Karpas-422 (cell line): Measurements from ENCODE around the gene PGBD1. TPM values are rescaled to one million over a fixed set of nuclear protein-coding genes. Genes with fewer than 3 reads are reported as not detected.

Experiments used
- DNase-seq: peaks from one replicate; pipeline ENCODE4 v3.0.0-alpha.2; 2015
- H2AFZ ChIP-seq: fragments of 200-600 bp; sonication (generic); 2 replicates; pipeline ENCODE4 v1.6.1; 2014; ENCODE audit warnings: antibody characterized with exemption, low read length, mixed read lengths
- H3K27ac ChIP-seq: fragments of 200-600 bp; sonication (generic); 2 replicates; pipeline ENCODE4 v1.5.1; 2014; ENCODE audit warnings: mild to moderate bottlenecking, low read length, moderate library complexity
- H3K27me3 ChIP-seq: fragments of 200-600 bp; sonication (generic); 2 replicates; pipeline ENCODE4 v1.6.1; 2014; ENCODE audit warnings: low read length, mixed read lengths
- H3K36me3 ChIP-seq: fragments of 200-600 bp; sonication (generic); 2 replicates; pipeline ENCODE4 v1.6.1; 2014; ENCODE audit warnings: low read length, mixed read lengths; ENCODE audit not compliant: insufficient read depth
- H3K4me1 ChIP-seq: fragments of 200-600 bp; sonication (generic); 2 replicates; pipeline ENCODE4 v1.6.1; 2014; ENCODE audit warnings: mild to moderate bottlenecking, low read length, mixed read lengths
- H3K4me2 ChIP-seq: fragments of 200-600 bp; sonication (generic); 2 replicates; pipeline ENCODE4 v1.6.1; 2014; ENCODE audit warnings: low read length, low read depth, mild to moderate bottlenecking; ENCODE audit not compliant: poor library complexity, severe bottlenecking
- H3K4me3 ChIP-seq: fragments of 200-600 bp; sonication (generic); 2 replicates; pipeline ENCODE4 v1.5.1; 2014; ENCODE audit warnings: mild to moderate bottlenecking, antibody characterized with exemption, low read length, mixed read lengths
- H3K79me2 ChIP-seq: fragments of 200-600 bp; sonication (generic); 2 replicates; pipeline ENCODE4 v1.6.1; 2014; ENCODE audit warnings: mild to moderate bottlenecking, low read length, mixed read lengths
- H3K9ac ChIP-seq: fragments of 200-600 bp; sonication (generic); 2 replicates; pipeline ENCODE4 v1.6.0; 2014; ENCODE audit warnings: low read length
- H3K9me2 ChIP-seq: fragments of 200-600 bp; sonication (generic), shearing (Covaris generic); replicated peaks from 2 replicates; pipeline ENCODE4 v1.6.0; 2014; ENCODE audit warnings: mild to moderate bottlenecking, low read length, moderate library complexity; ENCODE audit not compliant: insufficient read depth
- H3K9me3 ChIP-seq: fragments of 300-700, 200-600 bp; sonication (generic); 2 replicates; pipeline ENCODE4 v1.6.1; 2014; ENCODE audit warnings: low read length, mixed read lengths
- H4K20me1 ChIP-seq: fragments of 200-600 bp; sonication (generic); 2 replicates; pipeline ENCODE4 v1.6.1; 2014; ENCODE audit warnings: mild to moderate bottlenecking, antibody characterized with exemption, low read length, low read depth; ENCODE audit not compliant: insufficient read depth
- small RNA-seq: library from RNA; depleted of rRNA; stranded (forward); fragments of <200 nt; gene quantifications from one replicate; pipeline ENCODE3, GENCODE V24; 2014
- total RNA-seq: library from RNA; depleted of rRNA; stranded (reverse); fragments of >200 nt; shearing (Covaris generic); gene quantifications from 2 replicates; pipeline ENCODE4 v1.2.3, GENCODE V29; 2014; ENCODE audit warnings: low replicate concordance; rRNA removed

PGBD1 gene
- total RNA-seq, 1 experiment from 2014 or later: 8.2 TPM

DNA sequence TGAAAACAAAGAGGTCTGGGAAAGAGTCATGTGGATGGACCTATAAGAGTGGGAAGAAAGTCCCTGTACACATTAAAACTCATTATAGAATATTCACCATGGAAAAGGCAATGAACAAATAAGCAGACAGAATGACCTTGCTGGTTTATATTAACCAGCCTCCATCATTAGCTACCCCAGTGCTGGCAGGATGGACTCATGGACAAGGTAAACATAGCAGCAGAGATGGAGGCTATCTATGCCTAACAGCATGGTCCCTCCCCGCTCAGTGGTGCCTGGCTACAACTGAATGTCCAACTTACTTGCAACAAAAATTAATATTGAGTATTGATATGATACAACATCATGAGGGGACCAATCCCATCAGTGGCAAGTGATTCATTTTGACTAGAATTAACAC, 63.8 kb downstream of the PGBD1 start:
- Histone ChIP-seq H3K9me2 (no peaks in the 10 kb centered on the region), H3K4me3 (no peak overlapping the region), H3K9ac (no peak overlapping the region), H3K4me1 (peaks cover 4% of the 10 kb centered on the region), H3K79me2 (peaks cover 4% of the 10 kb centered on the region), H3K4me2 (no peak overlapping the region), H3K27ac (no peak overlapping the region), H3K36me3 (no peaks in the 10 kb centered on the region), H4K20me1 (no peaks in the 10 kb centered on the region), H3K9me3 (no peaks in the 10 kb centered on the region), H2AFZ (no peak overlapping the region), H3K27me3 (no peaks in the 10 kb centered on the region)
- DNase-seq: no peak

- Histone ChIP-seq H4K20me1 (no peaks in the 10 kb centered on the region), H3K4me1 (peaks cover 18% of the 10 kb centered on the region), H3K9me2 (no peaks in the 10 kb centered on the region), H3K4me2 (no peak overlapping the region), H3K27me3 (no peaks in the 10 kb centered on the region), H3K4me3 (no peak overlapping the region), H3K9ac (no peak overlapping the region), H3K27ac (no peak overlapping the region), H3K9me3 (no peaks in the 10 kb centered on the region), H3K36me3 (no peaks in the 10 kb centered on the region), H2AFZ (no peak overlapping the region), H3K79me2 (peaks cover 23% of the 10 kb centered on the region)
- DNase-seq: no peak
Measured at GRCh38 chr6:28347119-28347518, 65.7 kb downstream of the PGBD1 start.

DNA sequence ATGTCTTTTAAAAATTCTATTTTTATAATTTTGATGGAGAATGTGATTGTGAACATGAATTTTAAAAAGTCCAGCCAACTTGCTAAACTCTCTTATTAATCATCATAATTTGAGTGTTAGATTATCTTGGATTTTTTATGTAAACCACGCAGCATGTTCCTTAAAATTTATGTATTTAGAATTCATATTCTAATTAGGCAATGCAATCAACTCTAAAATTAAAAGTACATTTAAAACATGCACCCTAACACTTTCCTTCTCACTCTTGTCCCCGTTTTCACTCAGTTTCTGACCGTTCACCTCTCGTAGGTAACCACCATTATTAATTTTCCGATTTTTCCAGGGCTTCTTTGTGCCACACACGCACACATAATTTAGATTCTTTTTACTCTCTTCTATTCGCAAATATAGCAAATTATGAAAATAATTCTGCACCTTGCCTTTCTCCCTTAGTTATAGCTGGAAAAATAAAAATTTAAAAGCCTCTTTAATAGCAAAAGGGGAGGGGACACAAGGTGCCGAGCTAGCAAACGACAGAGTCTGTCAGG, 68.0 kb downstream of the PGBD1 start:
- DNase-seq: no peak
- Histone ChIP-seq H3K4me1 (peaks cover 18% of the 10 kb centered on the region), H3K4me2 (peak overlapping the region; percentile 98), H3K9ac (peak overlapping the region; percentile 81), H4K20me1 (no peaks in the 10 kb centered on the region), H3K4me3 (peak overlapping the region; percentile 85), H3K9me2 (no peaks in the 10 kb centered on the region), H3K79me2 (peaks cover 39% of the 10 kb centered on the region), H3K36me3 (no peaks in the 10 kb centered on the region), H3K9me3 (no peaks in the 10 kb centered on the region), H3K27me3 (no peaks in the 10 kb centered on the region), H3K27ac (no peak overlapping the region; the same call in 1 of the 2 replicates), H2AFZ (peak overlapping the region; percentile 98)

DNA sequence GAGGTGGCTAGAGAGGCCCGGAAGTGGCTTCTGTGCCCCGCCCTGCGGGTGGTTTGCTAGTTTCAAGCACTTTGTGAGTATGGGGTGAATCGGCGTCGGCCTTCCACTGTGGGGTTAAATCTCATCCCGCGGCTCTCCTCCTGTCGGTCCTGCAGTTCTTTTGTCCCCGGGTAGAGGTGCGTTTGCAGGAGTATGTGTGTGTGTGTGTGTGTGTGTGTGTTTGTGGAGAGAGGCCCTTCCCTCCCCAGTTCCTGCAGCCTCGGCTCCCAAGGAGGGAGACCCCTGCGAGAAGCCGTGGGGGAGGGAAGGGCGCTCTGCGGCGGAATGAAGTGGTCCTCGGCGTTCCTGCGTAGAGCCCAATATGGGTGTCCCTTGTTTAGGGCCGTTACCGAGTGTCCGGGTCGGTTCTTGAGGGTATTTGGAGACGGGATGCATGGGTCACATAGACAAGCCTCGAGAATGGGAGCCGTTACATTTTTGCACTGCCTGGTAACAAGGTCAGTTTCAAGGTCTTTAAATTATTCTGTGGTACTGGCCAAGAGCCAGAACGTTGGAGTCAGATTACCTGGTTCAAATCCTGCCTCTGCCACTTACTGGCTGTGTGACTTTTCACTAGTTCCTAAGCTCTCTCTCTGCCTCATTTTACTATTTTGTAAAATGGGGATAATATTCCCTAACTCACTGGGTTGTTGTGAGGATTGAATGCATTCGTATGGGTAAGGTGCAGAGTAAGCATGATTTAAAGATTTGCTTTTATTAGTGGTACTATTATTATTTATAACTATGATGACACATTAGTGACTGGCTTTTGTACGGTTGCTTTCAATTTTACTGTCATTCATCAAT, 68.7 kb downstream of the PGBD1 start, which contains the start of gene ZKSCAN3:
TSS of gene ZKSCAN3 (plus strand) at position 56 of the 846 bp plus-strand sequence. CDS start 9,640 bp downstream, outside the sequence.
- Histone ChIP-seq H3K9me2 (no peaks in the 10 kb centered on the region), H3K36me3 (no peaks in the 10 kb centered on the region), H3K4me1 (peaks cover 21% of the 10 kb centered on the region), H3K9ac (peak within 1 kb of the TSS; percentile 81), H3K27me3 (no peaks in the 10 kb centered on the region), H2AFZ (peak within 1 kb of the TSS; percentile 98), H3K4me2 (peak within 1 kb of the TSS; percentile 98), H3K4me3 (peak within 1 kb of the TSS; percentile 85), H3K79me2 (peaks cover 39% of the 10 kb centered on the region), H4K20me1 (no peaks in the 10 kb centered on the region), H3K9me3 (no peaks in the 10 kb centered on the region), H3K27ac (peak within 1 kb of the TSS; percentile 18; the same call in 1 of the 2 replicates)
- DNase-seq: peak; percentile 94

GRCh38 chr6:28351087-28351486, 69.7 kb downstream of the PGBD1 start:
- H3K4me1 ChIP-seq: peaks cover 30% of the 10 kb centered on the region
- H2AFZ ChIP-seq: no peak overlapping the region
- H3K27me3 ChIP-seq: no peaks in the 10 kb centered on the region
- H3K9ac ChIP-seq: peak overlapping the region; percentile 81; the same call in 1 of the 2 replicates
- peak overlapping the region; percentile 98 for H3K4me2 ChIP-seq
- peaks cover 39% of the 10 kb centered on the region for H3K79me2 ChIP-seq
- H3K9me3 ChIP-seq: no peaks in the 10 kb centered on the region
- peak overlapping the region; percentile 85 for H3K4me3 ChIP-seq
- no peaks in the 10 kb centered on the region for H3K9me2 ChIP-seq
- no peaks in the 10 kb centered on the region for H3K36me3 ChIP-seq
- H4K20me1 ChIP-seq: no peaks in the 10 kb centered on the region
- no peak for DNase-seq
- H3K27ac ChIP-seq: no peak overlapping the region

DNA sequence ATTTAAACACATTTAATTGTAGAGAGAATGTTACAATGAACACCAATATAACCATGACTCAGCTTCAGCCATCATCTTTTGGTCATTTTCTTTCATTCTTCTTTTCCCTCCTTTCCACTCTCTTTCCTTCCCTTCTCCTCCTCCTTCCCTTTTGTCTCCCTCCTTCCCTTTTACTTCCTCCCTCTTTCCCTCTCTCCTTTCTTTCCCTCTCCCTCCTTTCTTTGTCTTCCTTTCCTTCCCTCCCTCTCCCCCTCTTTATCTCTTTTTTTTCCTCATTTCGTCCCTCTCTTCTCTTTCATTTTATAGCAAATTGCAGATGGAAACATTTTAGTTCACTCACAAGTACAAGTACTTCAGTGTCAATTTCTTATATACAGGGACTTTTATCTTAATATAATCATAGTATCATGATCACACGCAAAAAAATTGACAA, 70.1 kb downstream of the PGBD1 start:
- no peaks in the 10 kb centered on the region for H4K20me1 ChIP-seq
- DNase-seq: no peak
- no peak overlapping the region for H3K9ac ChIP-seq
- peaks cover 32% of the 10 kb centered on the region for H3K4me1 ChIP-seq
- peak overlapping the region; percentile 98 for H3K4me2 ChIP-seq
- H3K79me2 ChIP-seq: peaks cover 39% of the 10 kb centered on the region
- no peaks in the 10 kb centered on the region for H3K9me2 ChIP-seq
- H2AFZ ChIP-seq: no peak overlapping the region
- H3K4me3 ChIP-seq: no peak overlapping the region
- no peaks in the 10 kb centered on the region for H3K27me3 ChIP-seq
- no peak overlapping the region for H3K27ac ChIP-seq
- H3K9me3 ChIP-seq: no peaks in the 10 kb centered on the region
- no peaks in the 10 kb centered on the region for H3K36me3 ChIP-seq

Small RNA genes within 50 kb of the gene (small RNA-seq; reads per million reads assigned to genes)
- gene AL021997.1: not detected
- not detected for gene AL021997.2

Other genes with a start within 250 kb of the PGBD1 start
- gene ZNF165, start 201.0 kb upstream of the PGBD1 start, total RNA-seq: 0.26 and 1.6 TPM in 2 replicates
- gene ZSCAN16, start 157.0 kb upstream of the PGBD1 start, total RNA-seq: 4.8 and 5.9 TPM in 2 replicates
- 30.0 and 48.9 TPM in 2 replicates for gene ZKSCAN8, start 139.7 kb upstream of the PGBD1 start, total RNA-seq
- 18.9 and 35.1 TPM in 2 replicates for gene ZSCAN9, start 56.3 kb upstream of the PGBD1 start, total RNA-seq
- 6.1 and 12.4 TPM in 2 replicates for gene ZKSCAN4, start 29.3 kb upstream of the PGBD1 start, total RNA-seq
- 0.11 TPM in 1 of 2 replicates, not detected in the other for gene NKAPL, start 22.3 kb upstream of the PGBD1 start, total RNA-seq
- gene ZSCAN26, start 14.4 kb upstream of the PGBD1 start, total RNA-seq: 16.8 and 19.2 TPM in 2 replicates
- gene ZSCAN31, start 54.6 kb downstream of the PGBD1 start, total RNA-seq: 4.0 and 4.2 TPM in 2 replicates
- gene ZKSCAN3, start 68.4 kb downstream of the PGBD1 start, total RNA-seq: 4.5 and 5.1 TPM in 2 replicates
- 9.3 and 12.0 TPM in 2 replicates for gene ZSCAN12, start 118.2 kb downstream of the PGBD1 start, total RNA-seq
- gene ZSCAN23, start 161.9 kb downstream of the PGBD1 start, total RNA-seq: 3.3 and 4.8 TPM in 2 replicates
- gene GPX6, start 234.2 kb downstream of the PGBD1 start, total RNA-seq: not detected in 2 replicates
- gene GPX5, start 244.3 kb downstream of the PGBD1 start, total RNA-seq: not detected in 2 replicates